ENCODE data around the gene MPND. TPM values are rescaled to one million over a fixed set of nuclear protein-coding genes. Genes with fewer than 3 reads are reported as not detected.

The MPND gene
- total and polyA plus RNA-seq, 10 of the 15 experiments (the other 5 are each of a cell fraction or from before 2014, with no cell fraction given), result 0.79 to 18.3 (median 6.0) TPM

DNA sequence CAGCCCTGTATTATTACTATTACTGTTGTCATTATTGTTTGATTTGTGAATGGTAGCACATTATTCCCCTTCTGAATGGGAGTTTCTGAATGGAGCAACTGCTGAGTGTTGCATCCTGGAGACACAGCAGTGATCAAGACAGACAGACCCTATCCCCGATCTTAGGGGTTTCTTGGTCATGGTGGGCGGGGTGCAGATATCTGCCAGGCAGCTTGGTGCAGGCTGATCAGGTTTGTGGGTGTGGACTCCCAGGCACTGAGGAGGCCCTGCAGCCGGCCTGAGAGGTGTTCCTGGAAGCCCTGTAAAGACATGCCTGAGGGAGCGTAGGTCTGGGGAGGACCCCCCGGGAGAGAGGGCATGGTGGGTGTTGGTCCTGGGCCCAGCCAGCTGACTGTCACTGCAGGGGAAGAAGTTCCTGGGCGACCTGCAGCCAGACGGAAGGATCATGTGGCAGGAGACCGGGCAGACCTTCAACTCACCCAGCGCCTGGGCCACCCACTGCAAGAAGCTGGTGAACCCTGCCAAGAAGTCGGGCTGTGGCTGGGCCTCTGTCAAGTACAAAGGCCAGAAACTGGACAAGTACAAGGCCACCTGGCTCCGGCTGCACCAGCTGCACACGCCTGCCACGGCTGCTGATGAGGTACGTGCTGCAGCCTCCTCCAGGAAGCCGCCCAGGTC is 2.1 kb downstream of the MPND start (continued):
- no peak for TF ChIP-seq STAT1 (conservative IDR thresholded peaks at IDR 0.05)
- no peak for TF ChIP-seq SIX5 (IDR thresholded peaks at IDR 0.05; ENCODE audit: low read depth, low read length, severe bottlenecking)
- no peak for TF ChIP-seq POLR2AphosphoS5 (IDR thresholded peaks at IDR 0.05; ENCODE audit: low read length)
- TF ChIP-seq NFXL1 (IDR thresholded peaks at IDR 0.05; ENCODE audit: borderline replicate concordance), result no peak
- TF ChIP-seq RCOR1 (conservative IDR thresholded peaks at IDR 0.05; ENCODE audit: low read depth, low read length), result no peak
- TF ChIP-seq WRNIP1 (IDR thresholded peaks at IDR 0.05; ENCODE audit: borderline replicate concordance, low read depth, low read length), result no peak
- TF ChIP-seq ZBTB11 (CRISPR knock-in tag; IDR thresholded peaks at IDR 0.05), result no peak
- no peak for TF ChIP-seq NBN (IDR thresholded peaks at IDR 0.05)
- no peak for TF ChIP-seq YY1 (IDR thresholded peaks at IDR 0.05; ENCODE audit: low read depth, low read length)

GRCh38 chr19:4346020-4346383 is 2.6 kb downstream of the MPND start:
- intact Hi-C loops (cut with micrococcal nuclease; ENCODE audit: unreplicated experiment) (no loop called here), in situ Hi-C loops (cut with MboI) (no loop called here)
- 78% methylated on average over 6 of the region's 6 CpGs for WGBS (ENCODE audit: insufficient coverage, insufficient replicate concordance, low lambda C conversion rate, missing lambda C conversion rate)
- DNase-seq (ENCODE audit: low read depth, low spot score) (no peak), FAIRE-seq (no peak), ATAC-seq (no peak)
- H3K9ac ChIP-seq (ENCODE audit: control insufficient read depth, insufficient read depth, low read length), result no peak overlapping the region
- no peak overlapping the region for H3K27ac ChIP-seq (ENCODE audit: control insufficient read depth, insufficient read depth)
- H2AFZ ChIP-seq (ENCODE audit: control insufficient read depth, low read depth, low read length), result no peak overlapping the region
- no peaks in the 10 kb centered on the region; a peak in 3 of 4 replicates for H3K36me3 ChIP-seq (ENCODE audit: control insufficient read depth in 2 of 2, insufficient read depth in 2 of 2, low read length in 1 of 2)
- H3K79me2 ChIP-seq (ENCODE audit: control insufficient read depth, insufficient read depth, low read length), result peaks cover 3% of the 10 kb centered on the region
- peaks cover 7% of the 10 kb centered on the region for H3K4me1 ChIP-seq (ENCODE audit: control insufficient read depth, insufficient read depth, low read length)
- POLR2A ChIA-PET, result no interaction called here
- no TSS peak for BruUV-seq (replicated peaks)
- no peak overlapping the region for H3K4me3 ChIP-seq
- TF ChIP-seq, protein P1, sequence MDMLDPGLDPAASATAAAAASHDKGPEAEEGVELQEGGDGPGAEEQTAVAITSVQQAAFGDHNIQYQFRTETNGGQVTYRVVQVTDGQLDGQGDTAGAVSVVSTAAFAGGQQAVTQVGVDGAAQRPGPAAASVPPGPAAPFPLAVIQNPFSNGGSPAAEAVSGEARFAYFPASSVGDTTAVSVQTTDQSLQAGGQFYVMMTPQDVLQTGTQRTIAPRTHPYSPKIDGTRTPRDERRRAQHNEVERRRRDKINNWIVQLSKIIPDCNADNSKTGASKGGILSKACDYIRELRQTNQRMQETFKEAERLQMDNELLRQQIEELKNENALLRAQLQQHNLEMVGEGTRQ (IDR thresholded peaks at IDR 0.05; ENCODE audit: borderline replicate concordance, low read depth, low read length), result no peak
- no peak for TF ChIP-seq REST (IDR thresholded peaks at IDR 0.05; ENCODE audit: low read depth, low read length)
- RAD21 ChIA-PET (ENCODE audit: unreplicated experiment), result interaction anchor here (0.7 kb wide), 1 partner anchor 21 kb away, joined by 3 read pairs; no protein-coding TSS in a partner anchor
- CTCF ChIA-PET, result interaction anchor here (1.4 kb wide), 1 partner anchor 79 kb away, joined by 6 read pairs; no protein-coding TSS in a partner anchor
- no peaks in the 10 kb centered on the region for H3K27me3 ChIP-seq (replicated peaks in 1 of 2; ENCODE audit: control insufficient read depth in 2 of 2, insufficient read depth in 2 of 2, low read length in 1 of 2)
- no peak overlapping the region for H3K4me2 ChIP-seq (ENCODE audit: control insufficient read depth, insufficient read depth)
- SMC1A ChIA-PET (ENCODE audit: uncharacterized antibody, unreplicated experiment), result no interaction called here
- no peaks in the 10 kb centered on the region for H3K9me3 ChIP-seq (replicated peaks; ENCODE audit: control insufficient read depth, insufficient read depth, low read length)
- H4K20me1 ChIP-seq (ENCODE audit: control insufficient read depth, insufficient read depth), result no peaks in the 10 kb centered on the region

All from GM12878 (cell line).